Right kidney (tissue), 1 donor: Measurements from ENCODE around the gene SNTG2.
A peak's percentile ranks its signal among the peaks of the same experiment; 100 is the strongest.
"Not testable (repeated sequence)": the region's sequence is repeated elsewhere in the genome, so short reads cannot be mapped to it uniquely, and the experiment has no call there.

Experiments used
- DNase-seq: peaks from one replicate; pipeline ENCODE4 v3.0.0-alpha.2; 2016

The SNTG2 gene

GRCh38 chr2:1193801-1194200, 243.2 kb downstream of the SNTG2 start:
- no peak for DNase-seq

- no peak for DNase-seq
These were observed 253.1 kb downstream of the SNTG2 start for GRCh38 chr2:1203772-1204171.

GRCh38 chr2:1205853-1206252, 255.2 kb downstream of the SNTG2 start:
- no peak for DNase-seq

- no peak for DNase-seq
These were observed 257.4 kb downstream of the SNTG2 start for GRCh38 chr2:1207962-1208510.

GRCh38 chr2:1208522-1208921, 257.9 kb downstream of the SNTG2 start:
- no peak for DNase-seq

GRCh38 chr2:1209246-1209645, 258.6 kb downstream of the SNTG2 start:
- DNase-seq = no peak

GRCh38 chr2:1209761-1210160, 259.1 kb downstream of the SNTG2 start:
- no peak for DNase-seq

- DNase-seq = no peak
These were observed 259.7 kb downstream of the SNTG2 start for GRCh38 chr2:1210352-1210751.

- DNase-seq = no peak
These were observed 269.4 kb downstream of the SNTG2 start for GRCh38 chr2:1219901-1220573.

- DNase-seq = no peak
These were observed 271.4 kb downstream of the SNTG2 start for GRCh38 chr2:1222056-1222455.

GRCh38 chr2:1223791-1224190, 273.1 kb downstream of the SNTG2 start:
- DNase-seq = no peak

- no peak for DNase-seq
These were observed 274.3 kb downstream of the SNTG2 start for GRCh38 chr2:1224901-1225300.

- no peak for DNase-seq
These were observed 276.1 kb downstream of the SNTG2 start for GRCh38 chr2:1226766-1227165.

- peak; percentile 40 for DNase-seq
These were observed 276.7 kb downstream of the SNTG2 start for GRCh38 chr2:1227274-1227900.

GRCh38 chr2:1229596-1229995, 278.9 kb downstream of the SNTG2 start:
- not testable (repeated sequence) for DNase-seq

- no peak for DNase-seq
These were observed 279.7 kb downstream of the SNTG2 start for GRCh38 chr2:1230155-1230893.

GRCh38 chr2:1231466-1232063, 280.9 kb downstream of the SNTG2 start:
- DNase-seq = no peak

GRCh38 chr2:1233281-1233680, 282.6 kb downstream of the SNTG2 start:
- no peak for DNase-seq

- DNase-seq = no peak
These were observed 284.2 kb downstream of the SNTG2 start for GRCh38 chr2:1234731-1235308.

- no peak for DNase-seq
These were observed 285.2 kb downstream of the SNTG2 start for GRCh38 chr2:1235806-1236205.

- DNase-seq = no peak
These were observed 286.0 kb downstream of the SNTG2 start for GRCh38 chr2:1236606-1237005.

- DNase-seq = no peak
These were observed 287.1 kb downstream of the SNTG2 start for GRCh38 chr2:1237783-1238182.
